Fibroblast of skin of left biceps (primary cell): ENCODE measurements around the gene CREB3L1.

ENCODE experiments used
- DNase-seq, 2 experiments: peaks; one replicate each; pipeline ENCODE4 v3.0.0-alpha.2; 2013; ENCODE audit warnings: low read depth in 2 of 2

CREB3L1 gene

GRCh38 chr11:46345131-46345597 lies 67.7 kb downstream of the CREB3L1 start:
- no peak for DNase-seq

DNA sequence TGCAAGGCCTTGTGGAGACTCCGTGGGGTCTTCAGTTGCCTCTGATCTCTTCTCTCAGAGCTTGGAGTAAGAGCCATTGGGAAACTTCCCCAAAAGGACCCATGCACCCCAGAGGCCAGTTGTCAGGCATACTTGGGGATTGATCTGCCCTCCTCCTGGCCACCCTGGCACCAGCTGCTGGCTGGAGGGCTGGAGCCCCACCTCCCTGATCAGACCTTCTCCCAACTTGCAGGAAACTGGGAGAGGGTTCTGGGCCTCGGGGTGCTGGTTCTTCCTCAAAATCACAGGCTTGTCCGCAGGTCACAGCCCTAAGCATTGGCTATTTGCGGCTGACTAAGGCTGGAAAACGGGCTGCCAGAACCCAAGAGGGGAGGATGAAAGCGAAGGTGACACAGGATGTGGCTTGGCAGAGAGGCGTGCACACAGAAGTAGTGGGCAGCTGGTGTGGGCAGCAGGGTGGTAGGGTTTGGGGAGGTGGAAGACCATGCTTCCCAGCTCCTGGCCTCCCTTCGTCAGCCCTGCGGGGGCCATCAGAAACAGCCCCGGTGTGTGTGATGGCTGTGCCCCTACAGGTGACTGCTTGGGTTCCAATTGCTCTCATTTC lies 68.5 kb downstream of the CREB3L1 start:
- DNase-seq: no peak

DNA sequence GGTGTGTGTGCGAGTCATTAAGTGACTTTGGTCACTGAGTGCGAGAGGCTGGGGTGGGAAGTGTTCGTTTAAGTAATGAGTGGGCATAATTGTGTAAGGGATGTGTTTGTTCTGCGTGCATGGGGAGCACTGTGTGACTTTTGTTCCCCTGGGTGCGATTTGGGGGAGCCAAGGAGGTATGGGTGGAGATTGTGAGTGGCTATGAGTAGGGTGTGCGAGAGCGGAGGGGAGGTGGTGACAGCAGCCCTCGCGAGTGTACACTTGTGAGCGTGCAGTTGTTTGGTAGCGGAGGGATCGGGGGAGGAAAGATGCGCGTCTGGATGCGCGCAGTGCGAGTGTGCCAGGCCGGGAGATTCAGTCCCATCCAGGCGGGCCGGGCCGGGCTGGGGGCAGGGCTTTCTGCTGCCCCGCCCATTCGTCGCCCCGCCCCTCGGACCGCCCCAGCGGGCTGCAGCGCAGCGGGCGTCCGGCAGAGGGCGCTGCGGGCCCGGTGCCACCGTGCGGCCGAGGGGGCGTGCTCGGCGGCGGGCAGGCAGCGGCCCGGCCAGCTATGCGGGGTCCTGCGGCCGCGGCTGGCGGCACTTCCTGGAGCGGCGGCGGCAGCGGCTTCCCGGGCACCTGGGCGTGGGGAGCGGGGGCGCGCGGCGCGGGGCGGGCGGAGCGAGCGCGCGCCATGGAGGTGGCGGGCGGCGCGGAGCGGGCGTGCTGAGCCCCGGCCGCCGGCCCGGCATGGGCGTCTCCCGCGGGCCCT lies 69.6 kb downstream of the CREB3L1 start, which contains the start of gene DGKZ:
Gene DGKZ (plus strand): TSS at position 578 of the 751 bp plus-strand sequence. CDS start 197 bp downstream, outside the sequence.
- peak; percentile 48 to 58 for DNase-seq

- no peak for DNase-seq
Measured at GRCh38 chr11:46347637-46348311, 70.3 kb downstream of the CREB3L1 start.

- no peak for DNase-seq
Measured at GRCh38 chr11:46348566-46349401, 71.3 kb downstream of the CREB3L1 start.

DNA sequence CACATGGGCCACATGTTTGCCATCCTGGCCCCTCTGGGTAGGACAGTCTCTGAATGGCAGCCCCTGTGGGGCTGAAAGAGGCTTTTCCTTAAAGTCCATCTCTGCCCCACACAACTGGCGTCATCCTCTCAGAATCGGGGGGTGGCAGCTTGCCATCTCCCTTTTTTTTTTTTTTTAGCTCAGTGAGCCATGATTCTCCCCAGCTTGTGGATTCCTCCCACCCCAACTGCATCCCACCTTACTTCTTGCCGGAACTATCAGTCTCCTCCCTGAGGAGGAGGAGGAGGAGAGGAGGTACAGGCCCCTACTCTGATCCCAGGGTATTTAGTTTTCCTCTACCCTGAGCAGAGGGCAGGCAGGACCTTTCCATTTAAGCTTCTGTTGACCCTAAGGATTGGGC lies 73.2 kb downstream of the CREB3L1 start:
- no peak for DNase-seq

GRCh38 chr11:46351148-46351547 lies 73.7 kb downstream of the CREB3L1 start:
- no peak for DNase-seq

DNA sequence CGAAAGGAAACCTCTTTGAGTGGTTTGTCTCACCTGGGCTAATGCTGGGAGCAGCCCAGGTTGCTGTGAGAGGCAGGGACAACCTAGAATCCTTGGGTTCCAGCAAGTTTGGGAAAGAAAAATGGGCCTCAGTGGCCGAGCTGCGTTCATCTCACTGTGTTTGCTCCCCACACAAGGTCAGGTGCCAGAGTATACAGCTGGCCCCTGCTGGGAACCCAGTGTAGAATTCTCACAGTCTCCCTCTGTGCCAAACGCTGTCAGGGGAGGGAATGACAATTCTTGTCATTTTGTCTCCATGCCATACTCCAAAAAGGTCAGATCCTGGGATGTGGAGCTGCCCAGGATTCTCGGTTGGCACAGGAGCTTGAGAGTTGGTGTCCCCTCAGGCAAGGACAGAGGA lies 74.1 kb downstream of the CREB3L1 start:
- no peak for DNase-seq

DNA sequence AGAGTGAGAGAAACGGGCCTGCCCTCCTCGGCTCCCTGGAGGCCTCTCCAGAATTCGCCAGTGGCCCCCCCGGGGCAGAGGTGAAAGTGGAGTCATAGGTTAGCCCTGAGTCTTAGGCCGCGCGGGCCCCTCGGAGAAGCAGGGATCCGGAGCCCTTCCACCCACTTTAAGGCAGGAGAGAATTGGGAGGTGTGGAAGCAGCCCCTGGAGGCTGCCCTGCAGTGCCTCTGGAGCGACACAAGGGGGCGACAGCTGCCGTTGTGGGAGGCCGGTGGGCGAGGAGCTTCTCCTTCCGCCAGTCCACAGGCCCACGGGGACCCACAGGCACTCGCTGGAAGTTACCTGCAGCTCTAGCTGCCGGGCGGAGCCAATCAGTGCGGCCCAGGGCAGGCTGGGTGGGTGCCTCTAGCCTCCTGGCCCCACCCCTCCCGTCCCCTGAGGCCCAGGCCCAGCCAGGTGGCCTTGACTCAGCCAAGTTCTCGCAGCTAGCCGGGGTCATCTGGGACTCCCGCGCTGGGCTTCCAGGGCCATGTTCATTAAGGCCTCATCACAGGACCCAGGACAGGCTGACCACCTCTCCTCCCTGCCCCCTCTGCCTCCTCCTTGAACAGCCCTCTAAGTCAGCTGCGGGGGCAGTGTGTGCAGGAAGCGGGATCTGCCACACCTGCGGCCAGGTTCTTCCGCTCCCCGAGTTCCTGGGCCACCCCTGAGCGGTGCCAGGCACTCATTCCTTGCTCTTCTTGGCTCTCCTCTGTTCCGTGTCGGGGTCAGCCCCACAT lies 74.8 kb downstream of the CREB3L1 start:
- no peak for DNase-seq

DNA sequence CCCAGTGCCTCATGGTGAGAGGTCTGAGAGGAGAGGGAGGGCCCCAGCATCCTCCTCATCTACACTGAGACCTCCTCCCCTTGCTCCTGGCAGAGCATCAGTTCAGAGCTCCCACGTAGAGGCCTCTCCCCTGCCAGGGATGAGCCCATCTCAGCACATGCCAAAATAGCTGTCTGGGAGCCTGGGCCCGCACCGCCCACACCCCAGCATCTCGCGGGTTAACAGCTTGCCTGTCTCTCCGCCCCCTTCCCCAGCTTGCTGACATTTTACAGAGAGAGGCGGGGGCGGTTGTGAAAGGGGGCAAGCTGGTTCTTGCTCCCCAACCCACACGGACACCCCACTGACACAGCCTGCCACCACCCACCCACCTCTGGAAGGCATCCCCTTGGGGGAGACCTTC lies 76.2 kb downstream of the CREB3L1 start:
- no peak for DNase-seq

DNA sequence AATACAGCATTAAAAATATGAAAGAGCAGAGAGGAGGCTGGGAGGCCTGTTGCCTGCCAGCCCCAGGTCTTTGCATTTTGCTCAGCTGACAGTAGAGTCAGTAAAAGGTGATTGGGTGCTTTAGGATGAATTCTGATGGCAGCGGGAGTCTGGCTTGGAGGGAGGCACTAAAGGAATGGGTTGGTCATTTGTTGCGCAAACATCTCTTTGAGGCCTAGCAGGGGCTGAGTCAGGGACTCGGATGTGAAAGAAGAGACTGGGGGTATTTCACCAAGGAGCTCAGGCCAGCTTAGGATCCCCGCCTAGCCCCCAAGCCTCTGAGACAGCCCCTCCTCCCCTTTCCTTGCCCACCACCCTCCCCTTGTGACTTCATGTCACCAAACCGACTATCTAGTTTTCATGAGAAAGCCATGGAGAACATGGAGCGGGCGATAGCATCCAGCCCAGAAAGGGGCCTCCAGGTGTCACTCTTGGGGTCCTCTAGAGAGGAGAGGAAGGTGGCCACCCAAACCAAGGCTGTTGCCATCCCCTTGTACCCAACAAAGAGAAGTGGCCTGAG lies 79.5 kb downstream of the CREB3L1 start:
- DNase-seq: no peak

DNA sequence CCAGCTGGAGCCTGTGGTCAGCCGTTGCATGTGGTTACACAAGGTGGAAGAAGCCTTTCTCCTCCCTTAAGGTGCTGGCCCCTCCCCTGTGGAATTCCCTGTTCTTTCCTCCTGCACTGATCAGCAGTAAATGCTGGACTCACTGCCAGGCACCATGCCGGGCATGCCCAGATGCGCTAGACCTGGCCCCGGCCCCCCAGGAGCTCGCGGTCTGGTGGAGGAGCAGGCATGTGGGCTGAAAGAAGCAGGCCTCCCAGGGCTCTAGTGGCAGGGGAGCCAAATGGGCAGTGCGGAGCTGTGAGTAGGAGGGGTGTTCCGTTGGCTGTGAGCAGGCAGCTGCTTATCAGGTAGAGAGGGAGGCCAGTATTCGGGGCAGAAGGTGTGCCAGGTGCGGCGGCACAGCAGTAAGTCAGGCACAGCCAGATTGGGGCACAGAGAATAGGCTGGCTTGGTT lies 80.0 kb downstream of the CREB3L1 start:
- DNase-seq: no peak

- no peak for DNase-seq
Measured at GRCh38 chr11:46359953-46360352, 82.5 kb downstream of the CREB3L1 start.

DNA sequence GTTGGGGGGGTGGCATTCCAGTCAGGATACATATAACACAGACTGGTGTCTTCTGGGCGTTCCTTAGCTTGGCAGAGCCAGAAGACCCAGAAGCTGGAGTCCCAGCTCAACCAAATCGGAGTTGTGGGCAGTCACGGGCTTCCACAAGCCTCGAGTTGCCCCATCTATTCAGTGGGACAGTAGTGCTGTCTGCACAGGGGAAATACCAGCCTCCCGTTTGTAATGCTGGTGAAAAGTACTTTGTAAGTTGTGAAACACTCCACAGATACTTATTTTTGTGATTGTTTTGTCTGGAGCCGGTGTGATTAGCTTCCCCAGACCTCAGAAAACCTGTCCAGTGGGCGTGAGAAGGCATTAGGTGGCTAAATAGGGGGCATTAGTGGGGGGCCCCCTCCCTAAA lies 83.4 kb downstream of the CREB3L1 start:
- DNase-seq: no peak

DNA sequence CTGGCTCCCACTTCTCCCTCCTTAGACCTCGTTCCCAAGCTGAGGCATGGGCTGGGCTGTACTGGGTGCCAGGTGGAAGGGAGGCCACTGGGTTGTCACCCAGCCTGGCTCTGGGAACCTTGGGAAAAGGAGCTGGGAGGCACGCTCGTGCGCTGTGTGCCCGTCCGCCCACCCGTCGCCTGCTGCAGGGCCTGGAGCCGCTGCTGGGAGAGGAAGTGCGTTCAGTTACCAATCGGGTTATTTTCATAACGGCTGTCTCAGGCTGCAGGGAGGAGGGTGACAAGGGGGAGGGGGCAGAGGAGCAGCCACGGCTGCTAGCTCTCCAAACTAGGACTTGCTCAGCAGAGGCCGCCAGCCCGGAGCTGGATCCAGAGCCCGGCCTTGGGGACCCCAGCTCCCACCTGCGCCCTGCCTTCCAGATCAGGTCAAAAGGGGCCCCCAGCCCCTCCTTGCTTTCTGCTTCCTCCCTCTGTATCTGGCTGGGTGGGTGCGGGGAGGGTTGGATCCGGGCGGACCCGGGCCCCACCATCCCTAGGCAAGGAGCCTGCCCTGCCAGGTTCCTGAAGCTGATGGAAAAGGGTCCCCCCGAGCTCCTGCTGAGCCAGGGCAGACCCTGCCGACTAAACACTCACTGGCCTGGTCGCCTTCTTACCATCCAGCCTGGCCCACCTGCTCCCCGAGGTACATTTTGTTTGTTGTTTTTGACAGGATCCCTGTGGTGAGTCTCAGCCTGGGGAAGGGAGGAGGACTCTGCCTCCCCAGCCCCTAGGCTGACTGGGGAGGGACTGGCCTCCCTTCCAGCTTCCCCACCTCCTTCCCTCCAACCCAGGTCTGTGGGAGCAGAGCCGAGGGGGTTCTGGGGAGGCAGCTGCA lies 84.1 kb downstream of the CREB3L1 start:
- no peak for DNase-seq

DNA sequence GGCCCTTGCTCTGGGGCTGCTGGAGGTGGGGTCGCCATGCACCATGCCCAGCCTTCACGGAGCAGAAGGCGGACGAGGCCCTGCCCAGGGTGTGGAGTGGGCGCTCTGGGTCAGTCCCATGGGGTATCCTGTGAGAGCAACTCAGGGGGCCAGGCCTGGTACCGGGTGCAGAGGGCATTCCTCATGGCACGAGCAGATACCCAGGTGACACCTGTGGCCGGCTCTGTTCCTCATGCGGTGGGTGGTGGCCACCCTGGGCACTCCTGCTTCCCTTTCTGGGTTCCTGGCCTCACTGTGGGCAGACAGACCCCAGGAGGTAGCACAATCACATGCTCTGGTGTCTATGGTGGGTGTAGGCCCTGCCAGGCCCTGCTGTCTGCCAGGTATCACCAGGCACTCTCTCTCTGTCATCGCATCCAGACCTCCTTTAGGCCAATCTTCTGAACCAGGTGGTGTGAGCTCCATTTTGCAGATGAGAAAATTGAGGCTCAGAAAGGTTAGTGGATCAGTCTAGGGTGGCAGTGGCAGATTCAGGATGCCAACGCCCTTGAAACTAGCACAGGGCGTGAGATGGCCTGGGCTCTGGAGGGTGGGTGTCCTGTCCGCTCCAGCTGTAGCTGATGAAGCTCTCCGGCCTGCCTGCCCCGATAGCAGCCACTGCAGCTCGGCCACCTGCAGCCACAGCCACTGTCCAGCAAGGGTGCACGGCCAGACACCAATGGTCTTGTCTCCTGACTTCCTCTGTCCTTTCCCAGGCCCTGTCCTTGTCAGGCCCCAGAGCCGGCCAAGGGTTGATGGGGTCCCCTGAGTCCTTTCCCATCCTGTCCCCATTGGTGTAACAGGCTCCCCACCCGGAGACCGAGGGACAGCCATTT lies 84.9 kb downstream of the CREB3L1 start:
- no peak for DNase-seq

- DNase-seq: no peak
Measured at GRCh38 chr11:46363031-46363407, 85.6 kb downstream of the CREB3L1 start.

DNA sequence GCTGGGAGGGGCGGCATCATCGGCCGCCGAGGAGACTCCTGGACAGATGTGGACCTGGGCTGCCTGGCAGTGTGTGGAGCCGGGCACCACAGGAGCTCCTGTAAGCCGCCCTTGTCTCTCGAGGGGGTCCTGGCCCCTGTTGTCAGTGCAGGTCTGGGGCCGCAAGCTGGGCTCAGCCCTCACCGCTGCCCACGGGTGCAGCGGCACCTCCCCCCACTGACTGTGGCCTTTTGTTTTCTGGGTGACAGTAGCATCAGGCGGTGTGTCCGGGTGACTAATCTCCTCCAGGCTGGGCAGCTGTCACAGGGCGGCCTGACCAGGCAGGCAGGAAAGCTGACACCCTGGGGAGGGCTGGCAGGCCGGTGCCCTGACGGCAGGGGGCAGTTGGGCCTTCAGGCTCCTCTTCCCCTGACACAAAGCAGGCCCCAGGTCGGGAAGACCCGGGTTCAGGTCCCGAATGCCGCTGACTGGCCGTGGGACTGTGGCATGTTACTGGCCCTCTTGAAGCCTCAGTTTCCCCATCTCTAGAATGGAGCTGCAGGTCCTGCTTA lies 86.1 kb downstream of the CREB3L1 start:
- no peak for DNase-seq
